MM.1S (cell line): ENCODE data around the gene COLQ.

Source experiments
- CTCF ChIP-seq: fragments of 300-600 bp; sonication (generic); IDR thresholded peaks from 2 replicates; pipeline ENCODE4 v1.5.1; 2016; ENCODE audit warnings: antibody characterized with exemption, low read length, mixed read lengths
- EZH2 ChIP-seq: fragments of 300-600 bp; sonication (generic); optimal IDR thresholded peaks from 2 replicates; pipeline ENCODE3; 2017; ENCODE audit warnings: low read depth, mild to moderate bottlenecking, antibody characterized with exemption, low read length, mixed read lengths
- EZH2phosphoT487 ChIP-seq: fragments of 300-600 bp; sonication (generic); IDR thresholded peaks from 2 replicates; pipeline ENCODE4 v1.6.1; 2018; ENCODE audit warnings: antibody characterized with exemption, low read length

GRCh38 chr3:15409239-15409638, 112.3 kb downstream of the COLQ start:
- TF ChIP-seq EZH2phosphoT487, result no peak
- TF ChIP-seq EZH2, result no peak
- no peak for TF ChIP-seq CTCF
